ENCODE data around the gene METTL24.
"Not testable (repeated sequence)": the region's sequence is repeated elsewhere in the genome, so short reads cannot be mapped to it uniquely, and the experiment has no call there.

METTL24 gene

DNA sequence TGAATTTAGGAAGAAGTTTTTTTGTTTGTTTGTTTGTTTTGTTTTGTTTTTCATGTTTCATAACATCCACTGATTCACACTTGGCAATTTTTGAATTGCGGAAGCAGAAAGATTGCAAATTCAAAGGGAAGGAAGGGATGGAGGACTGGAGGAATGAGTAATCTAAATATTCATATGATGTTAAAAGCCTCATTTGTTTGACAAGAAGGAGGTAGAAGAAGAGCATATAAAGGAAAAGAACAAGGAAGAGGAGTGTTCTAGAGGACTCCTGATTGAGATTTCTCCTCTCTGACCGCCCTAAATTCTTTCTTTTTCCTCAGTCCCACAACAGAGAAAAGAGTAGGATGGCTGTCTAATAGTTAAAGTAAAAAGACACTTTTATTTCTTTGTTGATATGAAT is 88.5 kb downstream of the METTL24 start:
- DNase-seq = no peak

DNA sequence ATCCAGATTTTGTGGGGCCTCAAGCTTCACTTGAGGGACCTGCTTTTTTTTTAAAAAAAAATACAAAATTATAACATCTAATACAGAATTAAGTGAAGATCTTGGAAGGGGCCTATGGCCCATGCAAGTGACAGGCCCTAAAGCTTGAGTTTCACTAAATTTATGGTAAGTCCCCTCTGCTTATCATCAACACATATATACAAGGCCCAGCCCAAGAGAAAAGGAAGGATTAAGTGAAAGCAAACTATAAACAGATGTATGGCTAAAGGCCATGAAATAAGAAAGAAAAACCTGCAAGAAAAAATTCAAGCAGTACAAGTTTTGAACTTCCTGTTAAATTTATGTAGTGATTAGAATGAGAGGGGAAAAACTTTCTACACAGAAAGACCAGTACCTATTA is 91.2 kb downstream of the METTL24 start:
- DNase-seq = no peak

DNA sequence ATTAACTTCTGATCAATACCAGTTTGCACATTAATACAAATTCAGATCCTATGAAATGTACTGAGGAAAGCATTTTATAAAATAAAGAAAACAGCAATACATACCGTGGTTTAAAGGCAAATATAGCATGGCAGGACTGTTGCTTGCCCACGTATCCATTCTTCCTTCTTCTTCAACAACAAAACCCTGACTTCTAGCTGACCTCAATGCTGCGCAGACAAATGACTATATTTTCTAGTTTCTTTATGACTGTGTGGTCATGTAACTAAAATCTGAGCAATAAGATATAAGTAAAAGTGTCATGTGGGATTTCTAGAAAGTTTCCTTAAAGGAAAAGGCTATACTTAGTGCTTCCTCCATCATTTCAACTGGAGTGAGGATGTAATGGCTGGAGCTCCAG is 92.9 kb downstream of the METTL24 start:
- no peak for DNase-seq

DNA sequence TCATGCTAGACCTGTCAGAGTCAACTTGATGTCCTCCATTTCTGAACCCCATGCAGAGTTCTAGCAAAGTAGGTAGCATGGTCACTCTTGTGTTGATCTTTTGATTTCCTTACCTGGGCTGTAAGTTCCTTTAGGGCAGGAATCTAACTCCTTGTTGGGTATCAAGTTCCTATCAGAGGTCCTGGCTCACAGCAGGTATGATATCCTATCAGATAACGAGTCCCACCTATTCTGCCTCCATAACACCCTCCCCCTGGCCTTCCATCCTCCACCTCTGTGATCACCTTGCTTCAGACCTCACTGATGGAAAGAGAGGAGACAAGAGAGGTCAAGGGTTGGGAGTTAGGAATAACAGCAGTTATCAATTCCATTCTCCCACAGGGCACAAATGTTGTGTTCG is 101.8 kb downstream of the METTL24 start:
- no peak for DNase-seq

DNA sequence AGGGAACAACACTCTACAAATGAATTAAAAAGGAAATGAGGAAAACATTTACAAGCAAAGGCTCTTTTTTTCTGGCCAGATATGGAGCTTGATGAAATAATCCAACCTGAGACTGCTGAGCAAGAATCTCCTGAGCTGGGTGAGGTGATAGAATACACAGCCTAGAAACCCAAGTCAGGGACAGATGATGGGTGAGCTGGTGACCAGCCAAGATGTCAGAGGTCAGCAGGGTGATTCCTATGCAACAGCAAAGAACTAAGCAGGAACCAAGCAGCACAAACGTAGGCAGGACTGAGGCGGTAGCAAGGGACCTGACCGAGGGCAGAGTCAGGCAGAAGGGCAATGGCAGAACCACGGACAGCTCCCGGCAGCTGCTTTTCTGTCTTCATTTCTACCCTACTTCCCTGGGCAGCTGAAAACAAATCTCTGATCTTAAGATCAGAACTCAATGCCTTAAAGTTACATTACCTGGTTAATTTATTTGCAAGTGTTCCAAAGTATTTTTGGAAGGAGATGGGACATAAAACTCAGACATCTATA is 102.9 kb downstream of the METTL24 start:
- no peak for DNase-seq

DNA sequence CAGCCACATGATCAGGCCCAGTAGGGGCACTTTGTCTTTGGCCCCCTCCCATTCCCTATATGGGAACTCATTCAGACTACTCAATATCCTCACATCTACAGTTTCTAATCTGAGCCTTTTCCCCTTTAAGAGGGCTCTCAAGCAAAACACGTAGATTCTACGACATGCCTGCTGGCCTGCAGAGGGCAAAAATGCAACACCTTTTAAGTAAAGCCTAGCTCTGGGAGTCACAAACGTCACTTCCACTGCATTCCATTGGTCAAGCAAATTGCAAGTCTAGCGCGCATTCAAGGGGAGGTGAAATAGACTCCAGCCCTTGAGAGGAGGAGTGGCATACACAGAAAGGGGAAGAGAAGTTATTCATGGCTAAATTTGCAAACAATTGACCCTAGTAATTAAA is 107.3 kb downstream of the METTL24 start:
- DNase-seq = no peak

DNA sequence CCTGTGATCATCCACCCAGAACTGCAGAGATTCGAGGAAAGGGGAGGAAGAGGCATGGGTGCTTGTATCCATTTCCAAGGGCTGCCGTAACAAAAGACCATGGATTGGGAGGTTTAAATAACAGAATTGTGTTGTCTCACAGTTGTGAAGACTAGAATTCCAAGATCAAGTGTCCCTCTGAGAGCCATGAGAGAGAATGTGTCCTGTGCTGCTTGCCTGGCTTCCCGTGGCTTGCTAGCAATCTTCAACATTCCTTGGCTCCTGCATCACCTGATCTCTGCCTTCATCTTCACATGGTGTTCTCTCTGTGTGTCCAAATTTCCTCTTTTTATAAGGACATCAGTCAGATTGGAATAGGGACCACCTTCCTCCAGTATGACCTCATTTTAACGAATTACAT is 108.1 kb downstream of the METTL24 start:
- DNase-seq = no peak

DNA sequence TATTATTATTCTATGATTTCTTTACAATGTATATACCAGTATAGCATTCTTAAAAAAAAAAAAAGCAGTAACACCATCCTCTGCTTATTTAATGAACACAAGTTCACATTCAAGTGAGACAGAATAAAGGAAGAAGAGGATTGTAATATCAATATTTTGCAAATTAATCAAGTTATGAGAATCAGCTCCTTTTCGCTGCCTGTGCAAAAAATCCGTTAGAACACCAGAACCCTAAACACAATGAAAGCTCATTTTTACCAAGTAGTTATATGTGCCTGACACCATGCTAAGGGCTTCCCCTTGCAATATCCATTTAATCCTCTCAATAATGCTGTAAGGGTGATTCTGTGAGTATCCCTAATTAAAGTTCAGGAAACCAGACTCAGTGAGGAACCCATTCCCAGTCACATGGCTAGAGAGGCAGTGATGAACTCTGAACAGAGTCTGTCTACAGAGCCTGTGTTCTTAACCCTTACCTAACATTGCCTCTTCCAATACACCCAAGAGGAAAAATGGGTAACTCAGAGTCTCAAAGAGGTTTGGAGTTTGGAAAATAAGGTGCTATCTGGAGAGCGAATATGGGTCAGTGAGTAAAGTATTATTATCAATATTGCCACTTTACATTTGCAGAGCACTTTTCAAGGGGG is 111.1 kb downstream of the METTL24 start:
- DNase-seq = no peak

DNA sequence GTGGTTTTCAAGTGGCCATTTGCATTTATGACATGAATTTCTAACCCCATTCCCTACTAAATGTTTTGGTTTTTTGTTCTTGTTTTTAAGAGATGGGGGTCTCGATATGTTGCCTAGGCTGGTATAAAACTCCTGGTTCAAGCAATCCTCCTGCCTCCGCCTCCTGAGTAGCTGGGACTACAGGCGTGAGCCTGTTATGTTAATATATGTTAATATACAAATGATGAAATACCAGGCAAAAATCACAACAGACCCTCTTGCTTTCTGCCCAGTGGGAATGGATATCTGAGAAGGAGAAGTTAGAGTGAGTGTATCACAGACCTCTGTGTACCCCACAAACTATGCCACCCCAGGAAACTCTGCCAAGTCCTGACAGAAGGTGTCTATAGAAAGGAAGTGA is 111.8 kb downstream of the METTL24 start:
- DNase-seq = no peak

DNA sequence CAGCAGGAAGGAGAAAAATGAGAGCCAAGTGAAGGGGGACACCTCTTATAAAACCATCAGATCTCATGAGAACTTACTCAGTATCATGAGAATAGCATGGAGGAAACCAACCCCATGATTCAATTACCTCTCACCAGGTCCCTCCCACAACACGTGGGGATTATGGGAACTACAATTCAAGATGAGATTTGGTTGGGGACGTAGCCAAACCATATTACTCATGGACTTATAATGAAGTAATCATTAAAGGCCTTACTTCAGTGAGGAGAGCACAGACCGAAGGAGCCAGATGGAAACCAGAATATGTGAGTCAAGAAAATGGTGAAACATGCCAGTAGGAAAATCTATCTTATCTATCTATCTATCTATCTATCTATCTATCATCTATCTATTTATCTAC is 113.5 kb downstream of the METTL24 start:
- not testable (repeated sequence) for DNase-seq

DNA sequence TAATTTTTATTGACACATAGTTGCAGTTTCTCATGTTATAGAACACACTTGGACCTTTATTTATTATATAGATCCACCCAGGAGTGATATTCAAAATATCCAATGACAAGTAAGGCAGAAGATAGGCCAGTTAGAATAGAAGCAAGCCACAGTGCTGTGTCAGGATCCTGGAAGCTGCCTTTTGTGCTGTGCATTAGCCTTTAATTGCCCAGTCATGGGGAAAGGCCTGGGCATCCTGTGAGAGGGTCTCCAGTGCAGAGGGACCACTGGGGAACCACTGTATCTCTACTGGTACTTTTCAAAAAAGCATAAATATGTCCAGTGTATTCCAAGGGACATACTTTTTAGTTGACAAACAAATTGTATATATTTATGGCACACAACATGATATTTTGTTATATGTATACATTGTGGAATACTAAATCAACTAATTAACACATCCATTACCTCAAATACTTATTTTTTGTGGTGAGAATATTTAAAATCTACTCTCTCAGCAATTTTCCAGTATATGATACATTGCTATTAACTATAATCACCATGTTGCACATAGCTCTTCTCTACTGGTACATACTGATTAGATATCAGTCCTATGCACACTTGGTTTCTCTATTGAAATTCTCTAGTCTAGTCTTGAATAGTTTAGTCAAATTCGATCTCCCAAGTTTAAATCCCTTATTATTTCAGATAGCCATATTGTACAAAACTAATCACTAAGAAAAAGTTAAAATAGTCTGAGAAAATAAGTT is 118.4 kb downstream of the METTL24 start:
- DNase-seq = no peak

DNA sequence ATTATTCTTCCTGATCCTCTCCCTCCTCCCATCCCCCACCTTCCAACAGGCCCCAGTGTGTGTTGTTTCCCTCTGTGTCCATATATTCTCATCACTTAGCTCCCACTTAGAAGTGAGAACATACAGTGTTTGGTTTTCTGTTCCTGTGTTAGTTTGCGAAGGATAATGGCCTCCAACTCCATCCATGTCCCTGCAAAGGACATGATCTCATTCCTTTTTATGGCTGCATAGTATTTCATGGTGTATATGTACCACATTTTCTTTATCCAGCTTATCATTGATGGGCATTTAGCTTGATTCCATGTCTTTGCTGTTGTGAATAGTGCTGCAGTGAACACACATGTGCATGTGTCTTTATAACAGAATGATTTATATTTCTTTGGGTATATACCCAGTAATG is 122.1 kb downstream of the METTL24 start:
- not testable (repeated sequence) for DNase-seq

DNA sequence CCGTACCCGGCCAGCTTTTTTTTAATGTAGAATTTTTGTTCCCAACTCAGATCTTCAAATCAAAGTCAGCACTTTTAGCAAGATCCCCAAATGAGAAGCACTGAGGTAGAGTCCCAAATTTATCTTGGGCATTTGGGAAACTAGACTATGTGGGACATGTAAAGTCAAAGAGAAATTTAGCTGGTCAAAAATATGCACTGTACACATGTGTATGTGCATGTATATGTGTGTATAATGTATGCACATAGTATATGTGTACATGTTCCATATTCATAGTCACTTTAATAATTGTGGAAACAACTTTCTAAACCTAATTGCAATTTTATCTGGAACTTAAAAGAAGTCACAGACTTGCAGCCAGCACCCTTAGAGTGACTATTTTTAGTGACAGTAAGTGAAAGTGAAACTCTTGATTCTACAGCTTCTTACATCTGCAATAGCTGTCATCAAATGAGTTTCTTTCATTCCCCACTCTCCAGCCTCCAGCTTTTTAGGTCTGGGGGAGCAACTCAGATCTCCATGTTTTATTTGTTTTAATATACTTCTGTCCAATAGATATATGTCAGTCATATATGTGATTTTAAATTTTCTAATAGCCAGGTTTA is 124.3 kb downstream of the METTL24 start:
- no peak for DNase-seq

DNA sequence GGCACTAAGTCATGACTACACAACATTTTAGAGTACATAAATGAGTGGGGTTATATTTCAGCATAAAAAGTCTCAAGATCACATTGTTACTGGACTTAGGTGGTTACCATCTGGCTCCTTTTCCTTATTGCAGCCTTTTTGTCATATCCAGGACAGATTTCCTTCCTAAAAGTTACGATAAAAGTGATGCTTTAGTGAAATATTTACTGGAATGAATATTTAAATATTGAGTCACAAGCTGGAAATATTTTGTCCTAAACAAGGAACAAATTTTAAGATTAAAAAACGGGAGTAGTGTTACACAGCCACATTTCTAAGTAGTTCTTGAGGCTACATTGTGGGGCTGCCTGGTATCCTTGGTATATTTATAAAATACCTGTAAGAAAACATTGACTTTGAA is 125.7 kb downstream of the METTL24 start:
- DNase-seq = no peak

DNA sequence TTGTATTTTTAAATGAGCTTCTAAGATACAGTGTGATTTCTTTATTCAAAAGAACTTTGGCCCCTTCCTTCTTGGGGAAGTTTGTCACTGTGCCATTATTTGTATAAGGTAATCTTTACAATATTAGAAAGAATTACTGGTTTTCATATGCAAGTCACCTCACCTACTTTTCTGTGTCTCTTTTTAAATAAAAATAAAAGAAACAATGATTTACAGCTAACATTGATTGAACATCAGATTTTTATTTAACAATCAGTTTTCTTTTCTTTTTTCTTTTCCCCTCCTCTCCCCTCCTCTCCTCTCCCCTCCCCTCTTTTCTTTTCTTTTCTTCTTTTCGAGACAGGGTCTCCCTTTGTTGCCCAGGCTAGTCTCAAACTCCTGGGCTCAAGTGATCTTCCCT is 131.9 kb downstream of the METTL24 start:
- DNase-seq = no peak

DNA sequence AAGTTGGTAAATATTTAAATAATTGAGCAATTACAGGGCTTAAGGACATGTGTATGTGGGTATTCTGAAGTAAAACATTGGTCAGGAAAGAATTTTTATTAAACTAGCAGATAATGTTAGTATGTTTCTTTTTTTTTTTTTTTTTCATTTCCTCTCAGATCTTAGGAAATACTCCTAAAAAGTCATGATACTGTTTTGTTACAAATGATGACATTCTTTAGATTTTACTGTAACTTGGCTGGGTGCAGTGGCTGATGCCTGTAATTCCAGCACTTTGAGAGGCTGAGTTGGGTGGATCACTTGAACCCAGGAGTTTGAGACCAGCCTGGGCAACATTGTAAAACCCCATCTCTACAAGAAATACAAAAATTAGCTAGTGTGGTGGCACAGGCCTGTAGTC is 136.4 kb downstream of the METTL24 start:
- no peak for DNase-seq

DNA sequence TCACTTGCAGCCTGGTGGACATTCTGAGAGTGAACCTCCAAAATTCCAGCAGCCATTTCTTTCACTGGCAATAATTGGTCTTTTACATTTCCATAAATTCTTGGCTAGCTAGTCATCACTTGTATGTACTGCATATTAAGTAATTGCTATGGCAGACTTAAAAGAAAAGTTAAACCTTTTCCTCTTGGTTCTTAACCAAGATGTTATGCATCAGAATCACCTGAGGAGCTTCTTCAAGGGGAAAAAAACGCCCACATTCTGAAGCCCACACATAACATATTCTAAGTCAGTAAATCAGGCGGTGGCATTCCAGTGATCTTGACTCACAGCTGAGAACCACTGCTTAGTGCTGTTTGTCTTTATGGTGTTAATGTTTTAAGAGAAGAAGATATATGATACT is 140.9 kb downstream of the METTL24 start:
- DNase-seq = peak in 2 of 51 donors; percentile 4 to 32

DNA sequence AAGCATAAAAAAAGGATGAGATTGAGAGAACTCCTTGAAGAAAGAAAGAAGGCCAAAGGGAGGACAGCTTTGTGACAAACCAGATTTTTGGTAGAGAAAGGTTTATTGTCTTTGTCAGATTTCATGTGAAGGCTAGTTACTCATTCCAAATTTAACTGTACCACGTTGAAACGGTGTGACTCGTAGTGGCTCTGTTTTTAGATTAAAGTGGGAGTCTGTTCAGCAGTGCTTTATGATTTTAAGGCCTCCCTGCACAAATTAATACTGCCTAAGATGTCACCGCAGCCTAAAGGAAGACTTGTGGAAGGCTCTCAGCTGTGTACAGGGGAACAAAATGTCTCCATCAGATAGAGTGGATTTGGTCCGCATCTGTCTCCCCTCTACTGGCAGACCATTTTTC is 142.0 kb downstream of the METTL24 start:
- DNase-seq = peak in 1 of 51 donors; percentile 39

DNA sequence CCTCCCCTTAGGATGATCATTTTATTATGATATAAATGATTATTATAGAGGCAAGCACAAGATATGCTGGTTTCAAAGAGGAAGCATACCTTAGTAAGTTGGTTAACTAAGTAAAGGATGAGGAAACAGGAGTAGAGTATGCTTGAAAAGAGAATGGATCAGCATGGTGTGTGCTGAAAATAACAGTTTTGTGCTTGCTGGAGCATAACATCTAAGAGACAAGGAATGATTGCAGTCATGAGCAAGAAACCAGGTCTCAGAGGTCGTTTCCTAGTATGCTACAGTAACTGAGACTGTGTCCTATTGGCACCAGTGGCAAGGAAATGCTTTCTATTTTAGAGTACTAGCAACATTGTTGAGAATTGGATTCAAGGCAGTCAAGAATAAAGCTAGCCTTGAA is 143.8 kb downstream of the METTL24 start:
- no peak for DNase-seq

DNA sequence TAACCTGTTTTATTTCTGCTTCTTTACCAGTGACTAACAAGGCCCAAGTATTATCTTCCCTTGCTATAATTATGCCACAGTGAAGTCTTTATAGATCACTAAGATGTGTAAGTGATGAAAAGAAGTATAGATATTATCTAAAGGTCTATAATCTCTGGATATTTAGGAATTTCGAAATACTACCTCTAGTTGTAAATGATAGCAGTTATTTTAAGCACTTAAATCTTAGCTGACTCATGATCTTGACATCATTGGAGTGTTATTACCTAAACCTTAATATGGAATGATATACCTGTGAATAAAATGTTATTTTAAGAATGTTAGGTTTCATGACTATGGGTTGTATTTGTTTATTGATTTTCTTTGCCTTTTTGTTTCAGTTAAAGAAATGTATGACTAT is 146.4 kb downstream of the METTL24 start:
- no peak for DNase-seq

DNA sequence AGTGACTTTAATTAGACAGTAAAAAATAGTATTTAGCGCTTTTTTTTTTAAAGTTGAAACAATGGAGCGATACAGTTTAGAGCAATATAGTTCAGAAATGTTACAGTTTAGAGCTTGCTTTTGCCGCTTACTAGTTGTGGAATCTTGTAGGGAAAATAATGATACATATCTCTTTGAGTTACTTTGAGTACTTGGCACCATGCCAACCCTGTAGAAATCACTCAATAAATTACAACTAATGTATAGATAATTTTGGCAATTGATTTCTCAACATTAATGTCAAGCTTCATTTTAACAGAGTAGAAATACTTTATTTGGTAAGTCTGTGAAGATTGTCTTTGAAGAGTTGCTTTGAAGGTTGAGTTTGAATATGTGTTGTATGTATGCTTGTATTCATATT is 150.5 kb downstream of the METTL24 start:
- DNase-seq = no peak

DNA sequence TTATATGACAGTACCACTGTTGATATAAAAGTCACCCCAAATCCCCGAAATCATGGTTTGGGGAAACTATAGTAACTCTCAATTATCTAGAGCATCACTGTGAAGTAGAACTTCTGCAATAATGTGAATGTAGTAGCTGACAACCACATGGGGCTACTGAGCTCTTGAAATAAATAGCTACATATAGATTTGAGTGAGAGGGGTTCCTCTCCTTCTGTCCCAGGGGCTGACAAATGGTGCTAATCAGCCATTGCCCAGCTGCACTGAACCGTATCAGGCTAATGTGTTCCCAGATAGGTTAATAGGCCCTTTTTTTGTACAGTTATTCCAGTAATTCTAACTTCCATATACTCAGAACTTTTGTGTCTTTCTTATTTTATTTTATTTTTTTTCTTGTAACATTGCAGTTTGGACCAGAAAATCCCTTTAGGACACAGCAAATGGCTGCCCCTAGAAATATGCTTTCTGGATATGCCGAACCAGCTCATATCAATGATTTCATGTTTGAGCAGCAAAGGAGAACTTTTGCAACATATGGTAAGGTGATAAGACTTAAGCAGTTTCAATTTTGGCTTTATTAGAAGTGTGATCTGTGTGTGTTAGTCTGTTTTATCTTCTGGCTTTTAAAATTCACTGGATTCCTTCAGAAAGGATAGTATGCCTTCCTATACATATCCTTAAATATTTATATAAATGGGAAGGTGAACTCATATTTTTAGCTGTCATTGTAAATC is 156.8 kb downstream of the METTL24 start:
- no peak for DNase-seq

Measured in hypothalamus (tissue), 51 donors.